ENCODE data around the gene GCNT1. TPM values are rescaled to one million over a fixed set of nuclear protein-coding genes. Genes with fewer than 3 reads are reported as not detected.

GCNT1 gene
- total and polyA plus RNA-seq, 2 of the 13 experiments (the other 11 are each of a cell fraction or from before 2014, with no cell fraction given): 0.55 to 1.7 TPM

GRCh38 chr9:76425677-76426453 is 33.1 kb upstream of the GCNT1 start:
- no peak overlapping the region for H3K4me2 ChIP-seq (ENCODE audit: low read depth, low read length)
- BruUV-seq (replicated peaks): no TSS peak
- CTCF ChIA-PET (ENCODE audit: low intra/inter-chr PET ratio, low total read pairs): no interaction called here

More at GRCh38 chr9:76425677-76426453, 33.1 kb upstream of the GCNT1 start:
- intact Hi-C loops (cut with micrococcal nuclease; ENCODE audit: unreplicated experiment) (no loop called here), in situ Hi-C loops (cut with HindIII; ENCODE audit: extremely low pct_ligation_motif_present, low pct_unique_long_range_greater_than_20kb) (no loop called here)
- no peaks in the 10 kb centered on the region for H3K9me3 ChIP-seq (ENCODE audit: low read length)
- WGBS (ENCODE audit: low lambda C conversion rate): 97% methylated on average over 8 of the region's 8 CpGs
- no peaks in the 10 kb centered on the region for H4K20me1 ChIP-seq (ENCODE audit: insufficient read depth, low read length)
- no peak overlapping the region for H3K9ac ChIP-seq (ENCODE audit: insufficient read depth, low read depth, low read length)
- DNase-seq (ENCODE audit: low spot score): no peak
- H3K4me1 ChIP-seq (ENCODE audit: insufficient read depth, low read length): peaks cover 47% of the 10 kb centered on the region
- no peaks in the 10 kb centered on the region for H3K27me3 ChIP-seq (ENCODE audit: control insufficient read depth in 1 of 2, insufficient read depth in 2 of 2, low read length in 2 of 2)
- TF ChIP-seq MAFG (CRISPR knock-in tag; IDR thresholded peaks at IDR 0.05): no peak
- TF ChIP-seq SUZ12 (IDR thresholded peaks at IDR 0.05; ENCODE audit: low read depth, low read length): no peak
- TF ChIP-seq SNAI1 (CRISPR knock-in tag; IDR thresholded peaks at IDR 0.05; ENCODE audit: borderline replicate concordance): no peak
- TF ChIP-seq NFATC3 (CRISPR knock-in tag; IDR thresholded peaks at IDR 0.05): no peak
- no peak for TF ChIP-seq CENPBD1 (CRISPR knock-in tag; IDR thresholded peaks at IDR 0.05; ENCODE audit: borderline replicate concordance, low read depth)
- TF ChIP-seq GABPA (IDR thresholded peaks at IDR 0.05; ENCODE audit: low read depth, low read length): no peak
- TF ChIP-seq GABPA (CRISPR knock-in tag; IDR thresholded peaks at IDR 0.05; ENCODE audit: low read depth): no peak
- TF ChIP-seq KDM3A (CRISPR knock-in tag; IDR thresholded peaks at IDR 0.05; ENCODE audit: low read depth): no peak
- no peak for TF ChIP-seq ATF7-NPFF (CRISPR knock-in tag; IDR thresholded peaks at IDR 0.05; ENCODE audit: low read depth)
- TF ChIP-seq CEBPZ (IDR thresholded peaks at IDR 0.05; ENCODE audit: low read length): no peak
- no peaks in the 10 kb centered on the region for H3K36me3 ChIP-seq (replicated peaks in 1 of 2; ENCODE audit: control insufficient read depth in 1 of 2, insufficient read depth in 2 of 2, low read length in 2 of 2)
- H3K27ac ChIP-seq (ENCODE audit: extremely low read length, insufficient read depth, low read length): no peak overlapping the region
- POLR2A ChIA-PET: no interaction called here
- no peak for FAIRE-seq
- no peaks in the 10 kb centered on the region for H3K79me2 ChIP-seq (ENCODE audit: insufficient read depth, low read length)
- no peak overlapping the region for H2AFZ ChIP-seq (ENCODE audit: low read length)
- no peak overlapping the region for H3K4me3 ChIP-seq (replicated peaks in 1 of 3; ENCODE audit: insufficient read depth in 1 of 3, low read depth in 2 of 3, low read length in 3 of 3)
- ATAC-seq: no peak
